ENCODE data around the gene MAPRE3. TPM values are rescaled to one million over a fixed set of nuclear protein-coding genes. Genes with fewer than 3 reads are reported as not detected.

The MAPRE3 gene
- total RNA-seq, 4 donors from 2014 or later = 16.8 to 64.7 (median 32.9) TPM

DNA sequence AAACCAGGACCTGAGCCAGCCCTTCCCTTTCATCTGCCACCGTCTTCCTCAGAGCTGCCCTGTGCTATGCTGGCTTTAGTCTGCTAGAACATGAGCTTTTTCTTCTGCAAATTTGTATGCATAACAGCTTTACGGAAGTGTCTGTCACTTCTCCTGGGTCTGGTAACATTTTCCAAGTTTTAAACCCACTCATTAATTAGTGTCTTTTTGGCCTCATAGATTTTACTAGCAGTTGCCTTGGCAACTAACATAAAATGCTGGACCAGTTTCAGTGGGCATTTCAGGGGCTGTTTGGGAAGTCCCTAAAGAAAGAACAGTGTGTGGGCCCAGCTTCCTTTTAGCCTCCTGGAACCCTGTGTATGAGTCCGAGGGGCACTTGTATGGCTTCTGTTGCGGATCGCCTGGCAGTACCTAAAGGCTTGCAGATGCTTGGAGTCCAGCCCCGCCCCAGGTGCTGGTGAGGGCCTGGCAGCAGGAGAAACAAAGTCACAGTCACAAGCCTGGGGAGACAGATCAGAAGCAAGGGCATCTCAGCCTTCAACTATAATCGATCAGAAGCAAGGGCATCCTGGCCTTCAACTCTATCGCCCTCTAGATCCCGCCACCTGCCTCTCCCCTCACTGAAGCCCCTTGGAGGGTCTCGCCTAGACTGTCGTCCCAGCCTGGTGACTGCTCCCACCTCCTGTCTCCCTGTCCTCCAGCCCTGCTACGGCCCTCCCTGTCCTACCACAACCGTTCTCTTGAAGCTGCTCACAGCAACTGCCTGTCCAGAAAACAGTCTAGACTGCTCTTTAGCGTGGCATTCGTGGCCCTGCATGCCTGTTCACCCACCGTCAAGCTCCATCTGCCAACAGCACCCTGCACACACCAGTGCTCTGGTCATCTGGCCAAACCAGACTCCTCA is 36.8 kb upstream of the MAPRE3 start:
- no peaks in the 10 kb centered on the region for H3K36me3 ChIP-seq
- no peak overlapping the region for H3K4me3 ChIP-seq
- no peak for TF ChIP-seq EP300 (IDR thresholded peaks at IDR 0.05; ENCODE audit: low read depth)
- no peak for TF ChIP-seq POLR2A (IDR thresholded peaks at IDR 0.05)
- no peak for TF ChIP-seq POLR2AphosphoS5 (IDR thresholded peaks at IDR 0.05)
- no peak for TF ChIP-seq CTCF (IDR thresholded peaks at IDR 0.05)
- no peaks in the 10 kb centered on the region for H3K9me3 ChIP-seq
- no peak for DNase-seq
- 63 to 81% methylated on average over 4 to 16 of the region's 16 CpGs for WGBS, 2 donors (ENCODE audit: low coverage in 1 of 2)
- H3K27ac ChIP-seq = no peak overlapping the region
- in situ Hi-C loops (cut with MboI; ENCODE audit: low pct_ligation_motif_present in 1 of 4, low pct_unique_long_range_greater_than_20kb in 1 of 4, low sequenced_read_pairs in 3 of 4) = no loop called here
- peaks cover 4% of the 10 kb centered on the region for H3K27me3 ChIP-seq
- intact Hi-C loops (cut with DNase I; ENCODE audit: low total_unique reads) = no loop called here
- H3K4me1 ChIP-seq = no peaks in the 10 kb centered on the region

- 96% methylated on average over 10 of the region's 10 CpGs; no CpG with 5 or more reads in 1 of the 2 donors for WGBS, 2 donors (ENCODE audit: low coverage in 1 of 2)
- no peak for DNase-seq
- Histone ChIP-seq H3K4me1 (no peaks in the 10 kb centered on the region), H3K27me3 (peaks cover 4% of the 10 kb centered on the region), H3K4me3 (no peak overlapping the region), H3K27ac (no peak overlapping the region), H3K9me3 (no peaks in the 10 kb centered on the region), H3K36me3 (no peaks in the 10 kb centered on the region)
- no peak for TF ChIP-seq CTCF (IDR thresholded peaks at IDR 0.05)
- TF ChIP-seq POLR2AphosphoS5 (IDR thresholded peaks at IDR 0.05) = no peak
- TF ChIP-seq POLR2A (IDR thresholded peaks at IDR 0.05) = no peak
- TF ChIP-seq EP300 (IDR thresholded peaks at IDR 0.05; ENCODE audit: low read depth) = no peak
- in situ Hi-C loops (cut with MboI; ENCODE audit: low pct_ligation_motif_present in 1 of 4, low pct_unique_long_range_greater_than_20kb in 1 of 4, low sequenced_read_pairs in 3 of 4) = no loop called here
- intact Hi-C loops (cut with DNase I; ENCODE audit: low total_unique reads) = no loop called here
These were observed 36.1 kb upstream of the MAPRE3 start for GRCh38 chr2:26934335-26934724.

- WGBS, 2 donors (ENCODE audit: low coverage in 1 of 2) = 40 to 62% methylated on average over 2 to 3 of the region's 3 CpGs
- H3K36me3 ChIP-seq = no peaks in the 10 kb centered on the region
- H3K4me3 ChIP-seq = no peak overlapping the region
- DNase-seq = no peak
- intact Hi-C loops (cut with DNase I; ENCODE audit: low total_unique reads) (no loop called here), in situ Hi-C loops (cut with MboI; ENCODE audit: low pct_ligation_motif_present in 1 of 4, low pct_unique_long_range_greater_than_20kb in 1 of 4, low sequenced_read_pairs in 3 of 4) (no loop called here)
- no peaks in the 10 kb centered on the region for H3K9me3 ChIP-seq
- no peak overlapping the region for H3K27ac ChIP-seq
- H3K27me3 ChIP-seq = peaks cover 4% of the 10 kb centered on the region
- no peaks in the 10 kb centered on the region for H3K4me1 ChIP-seq
- TF ChIP-seq EP300 (IDR thresholded peaks at IDR 0.05; ENCODE audit: low read depth) = no peak
- TF ChIP-seq POLR2AphosphoS5 (IDR thresholded peaks at IDR 0.05) = no peak
- no peak for TF ChIP-seq CTCF (IDR thresholded peaks at IDR 0.05)
- no peak for TF ChIP-seq POLR2A (IDR thresholded peaks at IDR 0.05)
These were observed 35.5 kb upstream of the MAPRE3 start for GRCh38 chr2:26934985-26935384.

DNA sequence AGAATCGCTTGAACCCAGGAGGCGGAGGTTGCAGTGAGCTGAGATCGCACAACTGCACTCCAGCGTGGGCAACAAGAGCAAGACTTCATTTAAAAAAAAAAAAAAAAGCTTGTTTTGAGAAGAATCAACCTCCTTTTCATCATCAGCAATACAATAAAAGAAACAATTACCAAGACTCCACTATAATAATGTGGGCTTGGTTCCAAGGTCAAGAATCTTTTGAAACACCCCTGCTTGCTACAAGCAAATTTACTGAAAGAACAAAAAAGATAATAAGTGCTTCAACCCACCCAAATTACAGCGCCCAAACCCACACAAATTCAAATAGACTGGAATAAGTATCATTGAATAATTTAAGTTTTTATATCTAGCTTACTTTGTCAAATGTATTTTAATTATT is 33.6 kb upstream of the MAPRE3 start:
- in situ Hi-C loops (cut with MboI; ENCODE audit: low pct_ligation_motif_present in 1 of 4, low pct_unique_long_range_greater_than_20kb in 1 of 4, low sequenced_read_pairs in 3 of 4) (no loop called here), intact Hi-C loops (cut with DNase I; ENCODE audit: low total_unique reads) (no loop called here)
- DNase-seq = no peak
- WGBS, 2 donors (ENCODE audit: low coverage in 1 of 2) = 72 to 83% methylated on average over 1 to 5 of the region's 5 CpGs
- H3K4me3 ChIP-seq = no peak overlapping the region
- H3K4me1 ChIP-seq = no peaks in the 10 kb centered on the region
- H3K36me3 ChIP-seq = no peaks in the 10 kb centered on the region
- TF ChIP-seq CTCF (IDR thresholded peaks at IDR 0.05) = no peak
- TF ChIP-seq EP300 (IDR thresholded peaks at IDR 0.05; ENCODE audit: low read depth) = no peak
- TF ChIP-seq POLR2A (IDR thresholded peaks at IDR 0.05) = no peak
- TF ChIP-seq POLR2AphosphoS5 (IDR thresholded peaks at IDR 0.05) = no peak
- no peaks in the 10 kb centered on the region for H3K9me3 ChIP-seq
- no peaks in the 10 kb centered on the region for H3K27me3 ChIP-seq
- no peak overlapping the region for H3K27ac ChIP-seq

Data from transverse colon (tissue), 4 donors.